ENCODE results near the gene WFIKKN2. TPM values are rescaled to one million over a fixed set of nuclear protein-coding genes. Genes with fewer than 3 reads are reported as not detected.

WFIKKN2 gene
- total RNA-seq, 4 donors from 2014 or later = 0.73 to 6.0 TPM; not detected in 2

GRCh38 chr17:50792132-50792531 lies 43.3 kb upstream of the WFIKKN2 start:
- intact Hi-C loops (cut with DNase I; ENCODE audit: low total_unique reads) = no loop called here
- no peak for TF ChIP-seq POLR2A (IDR thresholded peaks at IDR 0.05)
- TF ChIP-seq CTCF (IDR thresholded peaks at IDR 0.05) = no peak

GRCh38 chr17:50793007-50793406 lies 42.4 kb upstream of the WFIKKN2 start:
- Histone ChIP-seq H3K36me3 (no peaks in the 10 kb centered on the region), H3K27me3 (no peaks in the 10 kb centered on the region), H3K4me3 (no peak overlapping the region), H3K27ac (no peak overlapping the region), H3K9me3 (no peaks in the 10 kb centered on the region), H3K4me1 (no peaks in the 10 kb centered on the region)
- no peak for TF ChIP-seq CTCF (IDR thresholded peaks at IDR 0.05)
- TF ChIP-seq POLR2A (IDR thresholded peaks at IDR 0.05) = no peak
- intact Hi-C loops (cut with DNase I; ENCODE audit: low total_unique reads) = no loop called here
- DNase-seq = no peak

More at GRCh38 chr17:50792132-50792531, 43.3 kb upstream of the WFIKKN2 start:
- DNase-seq = no peak
- H3K9me3 ChIP-seq = no peaks in the 10 kb centered on the region
- no peaks in the 10 kb centered on the region for H3K4me1 ChIP-seq
- H3K27me3 ChIP-seq = no peaks in the 10 kb centered on the region
- no peak overlapping the region for H3K27ac ChIP-seq
- no peaks in the 10 kb centered on the region for H3K36me3 ChIP-seq
- no peak overlapping the region for H3K4me3 ChIP-seq

GRCh38 chr17:50794361-50794760 lies 41.0 kb upstream of the WFIKKN2 start:
- DNase-seq = no peak
- Histone ChIP-seq H3K9me3 (no peaks in the 10 kb centered on the region), H3K4me3 (no peak overlapping the region), H3K4me1 (no peaks in the 10 kb centered on the region), H3K36me3 (no peaks in the 10 kb centered on the region), H3K27ac (no peak overlapping the region), H3K27me3 (no peaks in the 10 kb centered on the region)
- TF ChIP-seq CTCF (IDR thresholded peaks at IDR 0.05) (no peak), POLR2A (IDR thresholded peaks at IDR 0.05) (no peak)
- intact Hi-C loops (cut with DNase I; ENCODE audit: low total_unique reads) = no loop called here

GRCh38 chr17:50797135-50797810 lies 38.1 kb upstream of the WFIKKN2 start:
- no peak overlapping the region for H3K27ac ChIP-seq
- no peak for DNase-seq
- intact Hi-C loops (cut with DNase I; ENCODE audit: low total_unique reads) = no loop called here

More at GRCh38 chr17:50797135-50797810, 38.1 kb upstream of the WFIKKN2 start:
- H3K4me1 ChIP-seq = no peaks in the 10 kb centered on the region
- TF ChIP-seq CTCF (IDR thresholded peaks at IDR 0.05) = no peak
- no peak for TF ChIP-seq POLR2A (IDR thresholded peaks at IDR 0.05)
- no peaks in the 10 kb centered on the region for H3K9me3 ChIP-seq
- H3K4me3 ChIP-seq = no peak overlapping the region
- no peaks in the 10 kb centered on the region for H3K36me3 ChIP-seq
- H3K27me3 ChIP-seq = no peaks in the 10 kb centered on the region

All from uterus (tissue), 4 donors.